Measurements from ENCODE around the gene ABI1.

DNA sequence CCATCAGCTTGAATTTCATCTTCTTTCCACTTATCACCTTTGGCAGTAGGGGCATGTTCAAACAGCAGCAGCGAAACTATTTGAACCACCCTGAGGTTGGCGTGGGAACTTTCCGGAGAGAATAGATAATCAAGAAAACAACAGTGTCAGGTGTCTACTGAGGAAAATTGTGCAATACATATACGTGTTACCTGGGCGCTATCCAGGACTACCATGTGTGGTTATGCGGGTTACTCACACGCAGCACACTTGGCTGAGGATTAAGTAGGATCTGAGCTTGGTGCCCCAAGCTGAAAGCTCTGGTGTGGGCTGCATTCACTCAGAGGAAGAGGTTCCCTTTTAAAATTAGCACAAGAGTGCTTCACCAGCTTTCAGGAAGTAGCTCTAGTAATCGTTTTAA lies 8.8 kb upstream of the ABI1 start:
- TF ChIP-seq, protein P1, sequence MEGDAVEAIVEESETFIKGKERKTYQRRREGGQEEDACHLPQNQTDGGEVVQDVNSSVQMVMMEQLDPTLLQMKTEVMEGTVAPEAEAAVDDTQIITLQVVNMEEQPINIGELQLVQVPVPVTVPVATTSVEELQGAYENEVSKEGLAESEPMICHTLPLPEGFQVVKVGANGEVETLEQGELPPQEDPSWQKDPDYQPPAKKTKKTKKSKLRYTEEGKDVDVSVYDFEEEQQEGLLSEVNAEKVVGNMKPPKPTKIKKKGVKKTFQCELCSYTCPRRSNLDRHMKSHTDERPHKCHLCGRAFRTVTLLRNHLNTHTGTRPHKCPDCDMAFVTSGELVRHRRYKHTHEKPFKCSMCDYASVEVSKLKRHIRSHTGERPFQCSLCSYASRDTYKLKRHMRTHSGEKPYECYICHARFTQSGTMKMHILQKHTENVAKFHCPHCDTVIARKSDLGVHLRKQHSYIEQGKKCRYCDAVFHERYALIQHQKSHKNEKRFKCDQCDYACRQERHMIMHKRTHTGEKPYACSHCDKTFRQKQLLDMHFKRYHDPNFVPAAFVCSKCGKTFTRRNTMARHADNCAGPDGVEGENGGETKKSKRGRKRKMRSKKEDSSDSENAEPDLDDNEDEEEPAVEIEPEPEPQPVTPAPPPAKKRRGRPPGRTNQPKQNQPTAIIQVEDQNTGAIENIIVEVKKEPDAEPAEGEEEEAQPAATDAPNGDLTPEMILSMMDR (IDR thresholded peaks at IDR 0.05): peak in 1 of 6 experiments; percentile 14
- no peak for TF ChIP-seq POLR2A (IDR thresholded peaks at IDR 0.05)
